GM18951 (cell line): Measurements from ENCODE around the gene MORC1.

Source experiments
- POLR2A ChIP-seq: IDR thresholded peaks from 4 replicates; pipeline ENCODE4 v1.6.1; 2011; ENCODE audit warnings: mild to moderate bottlenecking; ENCODE audit not compliant: insufficient read length, insufficient read depth; ENCODE audit errors: extremely low read depth
- in situ Hi-C: fragments of 300-500 bp; cut with MboI; formaldehyde crosslinking; loops from one replicate; pipeline ENCODE4 v1.12.0; 2022; ENCODE audit warnings: low sequenced_read_pairs, mixed read lengths, inconsistent platforms; ENCODE audit not compliant: unreplicated experiment

Gene MORC1

DNA sequence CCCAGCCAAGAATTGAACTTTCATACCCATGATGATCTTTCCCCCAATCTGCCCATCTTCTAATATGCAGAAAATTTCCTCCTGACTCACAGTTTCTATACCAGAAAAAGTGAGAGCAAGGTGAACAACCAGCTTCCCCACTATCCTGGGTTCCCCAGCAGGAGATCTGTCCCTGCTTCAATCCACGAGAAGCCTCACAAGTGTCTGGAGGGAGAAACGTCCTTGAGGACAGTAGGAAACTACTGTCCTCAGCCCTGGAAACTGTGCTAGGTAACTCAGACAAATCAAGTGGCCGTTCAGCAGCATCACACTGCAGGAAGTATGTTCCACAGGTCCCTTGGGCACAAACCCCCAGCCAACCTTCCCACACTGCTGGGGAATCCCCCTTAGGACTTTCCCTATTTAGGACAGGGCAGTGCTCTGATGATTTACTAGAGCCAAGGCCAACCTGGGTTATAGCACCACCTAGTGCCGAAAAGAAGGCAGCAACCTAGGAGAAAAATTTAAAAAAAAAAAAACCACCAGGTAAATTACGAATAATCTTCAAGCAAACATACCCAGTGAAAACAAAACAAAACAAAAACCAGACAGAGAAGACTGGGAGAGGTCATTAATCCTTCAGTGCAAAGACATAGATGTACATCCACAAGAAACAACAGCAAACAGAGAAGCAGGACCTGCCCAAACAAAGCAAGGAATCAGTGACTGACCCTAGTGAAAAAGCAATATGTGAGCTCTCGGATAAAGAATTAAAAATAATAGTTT, 36.0 kb downstream of the MORC1 start:
- TF ChIP-seq POLR2A = no peak
- in situ Hi-C loops = loop anchor here (5.0 kb wide), 1 partner anchor 60 kb away; no protein-coding TSS in a partner anchor

GRCh38 chr3:109080090-109080489, 37.8 kb downstream of the MORC1 start:
- in situ Hi-C loops = loop anchor here (5.0 kb wide), 1 partner anchor 58 kb away; no protein-coding TSS in a partner anchor

DNA sequence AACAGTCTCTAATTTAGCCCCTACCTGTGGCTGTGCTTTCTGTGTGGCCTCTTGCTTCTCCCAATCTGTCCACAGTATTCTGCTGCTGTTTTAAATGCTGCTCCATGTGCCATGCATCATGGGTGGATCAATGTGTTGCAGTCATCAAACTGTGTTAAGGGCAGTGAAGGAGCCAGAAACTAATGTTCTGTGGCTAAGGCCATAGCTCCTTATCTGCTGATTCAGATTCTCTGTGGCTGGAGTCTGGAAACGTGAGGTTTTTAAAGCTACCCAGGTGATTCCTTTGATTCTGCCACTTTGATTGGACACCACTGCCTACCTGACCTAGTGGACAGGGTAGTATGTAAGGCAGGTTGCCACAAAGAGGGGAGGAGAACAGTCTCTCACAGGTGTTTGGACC, 44.8 kb downstream of the MORC1 start:
- in situ Hi-C loops = no loop called here
- TF ChIP-seq POLR2A = no peak

DNA sequence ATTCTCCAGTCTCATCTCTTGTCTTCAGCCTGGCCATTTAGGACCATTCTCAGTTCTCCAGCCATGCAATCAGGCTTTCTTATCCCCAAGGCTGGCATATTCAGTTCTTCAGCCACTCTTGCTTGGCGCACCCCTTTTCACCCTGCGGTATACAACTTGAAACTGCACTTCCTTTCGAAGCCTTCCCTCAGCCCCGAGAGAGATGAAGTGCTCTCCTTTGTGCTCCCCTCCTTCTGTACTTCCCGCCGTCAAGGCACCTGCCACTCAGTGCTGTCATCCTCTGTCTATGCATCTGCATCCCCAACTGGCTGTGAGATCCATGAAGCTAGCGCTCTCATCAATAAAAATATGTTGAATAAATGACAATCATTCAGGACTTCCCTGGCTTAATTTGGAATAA, 45.7 kb downstream of the MORC1 start:
- in situ Hi-C loops = no loop called here
- no peak for TF ChIP-seq POLR2A

DNA sequence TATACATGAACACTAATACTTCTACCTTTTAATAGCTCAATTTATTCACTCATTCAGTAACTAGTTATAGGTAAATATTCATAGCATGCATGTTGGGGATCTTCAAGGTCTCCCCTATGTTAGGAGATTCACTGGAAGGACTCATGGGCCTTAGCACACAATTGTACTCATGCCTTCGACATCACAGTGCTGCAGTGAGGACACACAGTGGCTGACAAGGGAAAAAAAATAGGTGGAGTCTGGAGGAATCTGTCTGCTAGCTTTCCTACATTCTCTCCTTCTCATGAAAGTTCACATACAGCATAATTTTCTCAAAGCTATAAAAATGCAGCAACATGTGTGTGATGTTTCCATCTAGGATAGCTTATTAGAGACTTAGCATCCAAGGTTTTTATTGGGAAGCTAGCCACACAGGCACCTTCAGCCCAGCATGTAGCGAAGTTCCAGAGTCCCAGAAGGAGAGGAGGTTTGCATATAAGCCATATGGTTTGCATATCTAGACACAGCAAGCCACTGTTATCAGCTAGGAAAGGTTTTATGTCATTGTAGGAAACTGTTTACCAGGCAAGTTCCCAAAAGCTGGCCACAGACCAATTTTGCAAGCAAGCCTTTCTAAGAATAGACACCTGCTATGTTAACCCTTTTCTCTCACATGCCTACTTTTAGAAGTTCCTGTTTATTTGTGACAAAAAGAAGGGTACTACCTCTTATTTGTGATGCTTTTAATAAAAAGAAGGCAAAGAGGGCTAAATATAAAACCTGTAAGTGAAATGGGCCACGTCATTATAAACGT, 46.4 kb downstream of the MORC1 start:
- no peak for TF ChIP-seq POLR2A
- in situ Hi-C loops = no loop called here

DNA sequence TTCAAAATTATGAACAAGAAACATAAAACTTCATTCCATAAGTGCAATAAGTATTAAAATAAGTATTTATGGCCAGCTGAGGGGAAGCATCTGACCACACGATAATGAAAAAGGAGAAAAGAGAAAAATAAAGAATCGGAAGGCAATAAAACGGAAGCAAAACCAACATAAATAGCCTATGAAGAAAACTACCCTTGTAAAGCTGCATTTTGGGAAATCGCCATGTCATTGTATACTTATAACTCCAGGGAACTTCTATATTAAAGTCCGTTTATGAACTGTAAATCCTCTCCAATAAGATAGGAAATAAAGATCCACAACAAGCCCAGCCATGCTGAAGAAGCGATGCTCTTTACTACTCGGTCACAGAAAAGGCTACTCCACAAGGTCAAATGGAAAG, 47.7 kb downstream of the MORC1 start:
- no peak for TF ChIP-seq POLR2A
- in situ Hi-C loops = no loop called here

GRCh38 chr3:109066864-109067263, 51.1 kb downstream of the MORC1 start:
- TF ChIP-seq POLR2A = no peak
- in situ Hi-C loops = no loop called here

DNA sequence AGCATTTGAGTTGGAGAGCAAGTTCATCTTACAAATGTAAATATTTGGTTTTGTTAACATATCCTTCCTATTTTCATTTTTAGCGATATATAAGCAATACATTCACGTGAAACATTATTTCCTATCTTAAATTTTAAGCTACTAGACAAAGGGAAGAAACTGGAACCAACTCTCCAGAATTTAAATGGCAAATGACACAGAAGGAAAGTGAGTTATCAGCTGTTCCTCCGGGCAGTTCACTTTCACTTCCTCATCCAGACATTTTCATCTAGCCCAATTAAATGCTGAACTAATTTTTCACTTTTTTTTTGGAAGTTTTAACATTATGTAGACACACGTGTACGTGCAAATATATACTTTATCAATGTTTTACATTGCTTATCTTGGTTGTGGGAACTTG, 58.7 kb downstream of the MORC1 start:
- TF ChIP-seq POLR2A = no peak
- in situ Hi-C loops = no loop called here

DNA sequence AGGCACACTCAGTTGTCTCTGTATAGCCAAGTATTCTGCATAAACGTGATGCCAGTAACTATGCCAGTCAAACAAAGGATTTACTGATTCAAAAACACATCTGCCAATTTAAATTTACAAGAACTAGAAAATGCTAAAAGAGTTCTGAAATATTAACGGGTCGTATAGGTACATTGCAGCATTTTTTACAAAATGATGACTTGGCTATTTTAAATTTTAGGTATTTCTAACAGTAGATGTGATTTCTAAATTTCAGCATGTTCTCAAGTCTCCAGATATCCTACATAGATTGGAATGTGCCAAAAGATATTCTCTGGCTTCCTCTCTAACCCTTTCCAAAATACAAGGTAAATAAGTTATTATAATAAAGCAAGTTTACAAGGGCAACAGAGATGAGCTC, 60.3 kb downstream of the MORC1 start:
- no peak for TF ChIP-seq POLR2A
- in situ Hi-C loops = no loop called here

- no peak for TF ChIP-seq POLR2A
- in situ Hi-C loops = no loop called here
Observed at GRCh38 chr3:109057056-109057455, 60.9 kb downstream of the MORC1 start.

DNA sequence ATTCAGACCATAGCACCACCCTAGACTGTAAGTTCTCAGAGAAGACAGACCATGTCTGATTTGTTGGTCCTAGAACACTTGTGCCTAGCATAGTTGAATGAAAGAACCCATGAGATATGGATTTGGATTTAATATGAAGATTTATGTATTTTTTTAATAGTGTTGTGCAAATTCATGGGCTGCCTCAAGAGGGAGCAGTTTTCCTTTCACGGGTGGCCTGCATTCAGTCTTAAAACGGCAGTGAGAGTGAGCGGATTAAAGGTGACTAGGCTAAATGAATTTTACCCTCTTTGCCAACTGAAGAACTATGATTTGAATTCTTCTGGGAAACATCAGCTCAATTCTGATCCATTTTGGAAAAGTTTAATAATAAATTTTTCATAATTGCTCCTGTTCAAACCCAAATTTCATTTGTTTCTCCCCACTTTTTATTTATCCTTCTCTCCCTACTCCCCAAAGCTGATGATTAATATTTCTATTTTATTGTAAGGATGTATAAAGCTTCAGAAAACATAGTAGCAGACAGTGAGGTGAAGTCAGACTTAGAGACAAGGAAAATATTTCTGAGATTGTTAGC, 67.3 kb downstream of the MORC1 start:
- TF ChIP-seq POLR2A = no peak
- in situ Hi-C loops = no loop called here

GRCh38 chr3:109047366-109047765, 70.6 kb downstream of the MORC1 start:
- no peak for TF ChIP-seq POLR2A

GRCh38 chr3:109045271-109046040, 72.5 kb downstream of the MORC1 start:
- no peak for TF ChIP-seq POLR2A
- in situ Hi-C loops = no loop called here

More at GRCh38 chr3:109047366-109047765, 70.6 kb downstream of the MORC1 start:
- in situ Hi-C loops = no loop called here
